NOMO-1 treated with DMSO at 0.1 percent for 48 hours (cell line): Measurements from ENCODE around the gene METAP1D.

Source experiments
- DNase-seq: peaks from one replicate; lab custom pipeline; 2025; ENCODE audit not compliant: unreplicated experiment; lab: John Stamatoyannopoulos, UW

METAP1D gene

DNA sequence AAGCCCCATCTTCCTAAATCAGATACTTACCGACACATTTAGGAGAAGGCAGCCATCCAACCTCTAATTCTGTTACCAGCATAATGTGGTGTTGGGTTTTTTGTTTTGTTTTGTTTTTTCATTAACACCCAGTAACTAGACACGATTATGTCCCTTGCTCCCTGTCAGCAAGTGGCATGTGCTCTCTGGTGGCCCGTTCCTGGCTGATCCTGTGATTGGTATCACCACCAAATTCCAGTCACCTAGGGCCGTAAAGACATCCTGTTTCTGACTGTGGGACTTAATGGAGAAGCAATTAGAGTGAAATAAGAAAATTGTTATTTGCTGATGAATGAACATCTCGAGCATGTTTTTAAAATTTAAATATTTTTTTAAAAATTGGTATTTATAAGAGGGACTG lies 79.7 kb downstream of the METAP1D start:
- no peak for DNase-seq

DNA sequence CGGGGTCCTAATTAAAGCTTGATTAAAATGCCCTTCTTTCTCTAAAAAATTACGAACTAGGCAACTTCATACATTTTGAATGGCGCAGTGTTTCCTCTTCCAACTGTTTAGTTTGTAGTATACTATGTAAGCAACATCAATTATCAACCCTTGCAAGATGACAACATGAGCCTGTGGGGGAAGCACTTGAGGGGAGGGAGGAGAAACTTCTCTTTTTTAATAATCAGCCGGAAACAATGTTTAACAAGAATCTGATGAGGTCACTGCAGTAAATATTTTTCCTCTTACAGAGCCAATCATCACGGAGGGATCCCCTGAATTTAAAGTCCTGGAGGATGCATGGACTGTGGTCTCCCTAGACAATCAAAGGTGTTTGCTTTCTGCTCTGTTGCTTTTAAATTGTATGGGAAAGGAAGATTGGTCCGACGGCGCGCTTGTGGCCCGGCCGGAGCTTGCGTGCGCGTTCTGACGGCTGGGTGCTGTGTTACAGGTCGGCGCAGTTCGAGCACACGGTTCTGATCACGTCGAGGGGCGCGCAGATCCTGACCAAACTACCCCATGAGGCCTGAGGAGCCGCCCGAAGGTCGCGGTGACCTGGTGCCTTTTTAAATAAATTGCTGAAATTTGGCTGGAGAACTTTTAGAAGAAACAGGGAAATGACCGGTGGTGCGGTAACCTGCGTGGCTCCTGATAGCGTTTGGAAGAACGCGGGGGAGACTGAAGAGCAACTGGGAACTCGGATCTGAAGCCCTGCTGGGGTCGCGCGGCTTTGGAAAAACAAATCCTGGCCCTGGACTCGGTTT lies 80.3 kb downstream of the METAP1D start:
- DNase-seq: peak; percentile 84

DNA sequence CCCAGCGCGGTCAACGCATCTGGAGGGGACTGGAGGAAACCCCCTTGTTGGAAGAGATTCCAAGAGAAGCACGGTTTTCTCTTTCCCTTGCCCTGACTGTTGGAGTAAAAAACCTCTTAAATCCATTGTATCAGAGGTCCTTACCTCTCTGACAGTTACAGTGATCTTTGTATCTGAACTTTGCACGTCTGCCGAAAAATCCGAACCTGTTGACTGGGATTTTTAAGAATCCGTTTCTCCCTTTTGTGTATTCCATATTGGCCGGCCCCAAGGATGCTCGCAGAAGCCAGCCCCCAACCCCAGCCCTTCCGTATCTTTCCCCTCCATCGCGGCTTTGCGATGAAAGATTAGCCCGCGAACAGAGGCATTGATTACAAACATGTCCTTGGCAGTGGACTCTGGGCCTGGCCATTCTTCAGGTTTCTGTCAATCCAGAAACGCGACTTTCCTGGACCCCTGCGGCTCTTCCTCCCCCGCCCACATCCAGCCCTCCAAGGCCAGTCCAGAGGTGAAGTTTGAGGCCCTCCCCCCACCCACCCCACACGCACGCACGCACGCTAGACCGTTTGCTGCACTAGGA lies 81.0 kb downstream of the METAP1D start:
- no peak for DNase-seq

DNA sequence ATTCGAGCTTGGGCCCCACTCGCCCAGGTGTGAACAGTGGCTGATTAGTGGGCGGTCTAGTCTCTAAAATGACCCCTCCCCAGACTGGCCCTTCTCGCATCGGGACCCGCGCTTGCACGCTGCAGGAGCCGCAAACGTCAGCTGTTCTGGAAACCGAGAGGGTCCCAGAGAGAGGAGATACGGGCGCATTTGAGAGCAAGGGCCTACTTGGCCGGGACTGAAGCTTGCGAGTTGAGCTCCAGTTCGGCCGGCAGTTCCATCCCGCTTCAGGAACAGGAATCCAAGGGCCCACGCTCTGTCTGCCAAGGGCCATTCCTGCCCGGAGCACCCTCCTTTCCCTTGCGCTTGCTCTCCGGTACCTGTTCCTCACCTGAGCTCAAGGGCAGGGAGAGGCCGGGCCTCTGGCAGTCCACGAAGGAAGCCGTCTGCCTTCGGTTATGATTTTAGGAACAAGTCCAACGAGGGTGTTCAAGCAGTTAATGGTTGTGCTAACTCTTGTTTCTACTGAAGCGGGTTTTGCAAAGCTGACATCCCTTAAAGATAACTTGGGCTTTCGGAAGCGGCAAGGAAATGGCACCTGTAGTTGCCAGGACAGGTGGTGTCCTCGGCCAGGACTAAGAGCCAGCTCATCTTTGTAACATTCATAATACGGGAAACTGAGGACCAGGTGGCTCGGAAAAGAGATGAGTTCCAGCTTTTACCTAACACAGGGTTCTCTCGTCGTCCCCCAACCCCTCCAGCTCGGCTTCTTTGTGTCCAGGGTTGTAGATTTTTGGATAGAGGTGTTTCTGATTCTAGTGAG lies 81.7 kb downstream of the METAP1D start:
- DNase-seq: no peak

DNA sequence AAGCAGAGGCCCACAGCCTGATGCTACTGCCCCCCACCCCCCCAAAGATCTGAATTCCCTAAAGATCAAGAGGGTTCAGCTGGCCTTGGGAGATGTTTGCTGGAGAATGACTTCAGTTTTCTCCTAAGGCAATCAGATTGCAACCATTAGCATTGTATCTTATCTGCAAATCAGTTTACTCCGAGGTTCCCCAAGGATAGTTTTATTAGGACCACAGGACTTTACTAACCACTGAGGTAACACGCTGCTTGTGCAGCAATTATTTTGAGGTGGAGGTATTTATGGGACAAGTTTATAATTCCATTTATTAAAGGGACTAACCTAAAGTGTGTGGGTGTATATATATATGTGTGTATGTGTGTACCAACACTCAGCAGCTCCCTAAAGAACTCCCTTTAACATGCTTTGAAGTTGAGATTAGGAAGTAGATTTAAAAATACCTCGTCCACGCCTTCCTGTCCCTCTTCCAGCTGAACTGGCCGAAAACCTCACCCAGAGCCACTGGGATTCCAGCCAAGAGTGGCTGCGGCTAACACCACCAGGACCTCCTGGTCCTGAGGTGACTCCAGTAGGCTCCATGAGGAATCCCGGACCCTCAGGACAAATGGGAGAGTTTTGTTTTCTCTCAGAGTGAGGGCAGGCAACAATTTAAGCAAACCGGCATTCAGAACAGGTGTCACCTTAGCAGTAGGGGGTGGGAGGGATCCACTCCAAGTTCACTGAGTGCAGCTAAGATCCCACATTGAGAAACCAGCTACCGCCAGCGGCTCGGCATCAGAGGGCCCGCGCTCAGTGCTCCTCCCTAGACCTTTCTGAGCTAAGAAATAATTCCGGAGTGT lies 82.6 kb downstream of the METAP1D start:
- DNase-seq: no peak

DNA sequence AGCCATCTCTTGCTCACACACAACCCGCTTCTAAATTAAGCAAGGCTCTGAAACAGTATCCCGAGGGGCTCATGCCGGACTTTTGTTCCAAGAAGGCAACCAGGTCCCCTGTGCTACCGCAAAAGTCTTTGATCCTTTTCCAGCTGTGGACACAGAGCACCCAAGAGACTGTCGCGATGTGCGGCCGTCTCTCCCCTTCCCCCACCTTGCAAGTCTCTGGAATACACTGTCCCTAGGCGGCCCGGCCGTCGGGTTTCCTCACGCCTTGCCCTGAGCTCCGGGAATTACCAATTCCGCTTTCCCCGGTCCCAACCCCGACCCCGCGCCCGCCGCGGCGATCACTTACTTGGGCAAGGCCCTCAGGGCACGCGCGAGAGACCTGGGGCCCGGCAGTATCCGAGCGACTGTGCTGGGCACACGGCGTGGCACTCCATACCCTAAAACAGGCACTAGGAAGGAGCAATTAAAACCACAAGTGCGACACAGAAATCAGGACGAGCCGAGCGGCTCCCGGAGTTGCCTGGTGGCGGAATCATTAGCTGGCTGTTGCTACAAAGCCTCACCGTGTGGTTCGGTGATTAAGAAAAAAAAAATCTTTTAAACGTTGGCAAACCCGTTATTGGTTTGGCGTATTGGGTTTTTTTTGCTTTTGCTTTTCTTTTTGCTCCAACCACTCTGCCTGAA lies 83.3 kb downstream of the METAP1D start:
- no peak for DNase-seq

DNA sequence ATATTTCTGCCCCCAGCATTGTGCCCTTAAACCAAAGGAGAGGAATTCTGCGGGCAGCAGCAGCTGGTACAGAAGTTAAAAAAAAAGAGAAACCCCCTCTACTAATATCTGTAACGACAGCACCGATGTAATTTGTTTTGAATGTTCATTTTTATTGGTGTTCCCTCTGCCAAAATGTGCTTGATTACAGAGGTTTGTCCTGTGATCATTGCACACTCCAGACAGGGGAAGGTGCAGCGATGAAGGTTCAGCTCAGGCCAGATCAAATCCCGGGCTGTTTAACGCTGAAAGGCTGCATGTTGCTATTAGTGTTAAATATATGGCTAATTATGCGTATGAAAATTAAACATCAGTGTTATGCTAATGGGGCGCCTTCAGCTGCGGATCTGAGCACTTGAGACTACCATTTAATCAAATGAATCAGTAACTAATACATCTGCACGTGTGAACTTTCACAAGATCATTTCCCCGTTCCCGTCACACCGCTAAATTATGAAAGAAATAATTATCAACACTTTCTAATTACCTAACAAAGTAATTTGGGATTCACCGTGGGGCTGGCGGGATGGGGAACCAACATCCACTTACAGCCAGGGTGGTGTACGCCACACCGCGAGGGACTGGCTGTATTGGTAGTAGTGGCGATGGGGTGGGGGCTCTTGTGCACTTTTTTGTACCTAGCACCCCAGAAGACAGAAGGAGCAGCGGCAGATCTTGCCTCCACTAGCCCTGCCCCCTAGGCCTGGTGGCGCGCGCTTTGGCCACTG lies 84.1 kb downstream of the METAP1D start:
- no peak for DNase-seq

DNA sequence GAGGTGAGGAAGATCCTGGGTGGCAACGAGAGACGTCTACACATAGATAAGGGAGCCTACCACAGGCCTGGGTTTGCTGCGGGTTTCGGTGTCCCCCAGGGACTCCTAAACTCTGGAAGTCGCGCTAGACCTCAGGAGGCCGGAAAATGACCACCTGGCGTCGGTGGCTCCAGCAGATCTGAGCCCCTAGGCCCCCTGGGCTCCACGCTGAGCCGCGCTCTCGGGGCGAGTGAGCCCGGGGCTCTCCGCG lies 84.6 kb downstream of the METAP1D start:
- no peak for DNase-seq

DNA sequence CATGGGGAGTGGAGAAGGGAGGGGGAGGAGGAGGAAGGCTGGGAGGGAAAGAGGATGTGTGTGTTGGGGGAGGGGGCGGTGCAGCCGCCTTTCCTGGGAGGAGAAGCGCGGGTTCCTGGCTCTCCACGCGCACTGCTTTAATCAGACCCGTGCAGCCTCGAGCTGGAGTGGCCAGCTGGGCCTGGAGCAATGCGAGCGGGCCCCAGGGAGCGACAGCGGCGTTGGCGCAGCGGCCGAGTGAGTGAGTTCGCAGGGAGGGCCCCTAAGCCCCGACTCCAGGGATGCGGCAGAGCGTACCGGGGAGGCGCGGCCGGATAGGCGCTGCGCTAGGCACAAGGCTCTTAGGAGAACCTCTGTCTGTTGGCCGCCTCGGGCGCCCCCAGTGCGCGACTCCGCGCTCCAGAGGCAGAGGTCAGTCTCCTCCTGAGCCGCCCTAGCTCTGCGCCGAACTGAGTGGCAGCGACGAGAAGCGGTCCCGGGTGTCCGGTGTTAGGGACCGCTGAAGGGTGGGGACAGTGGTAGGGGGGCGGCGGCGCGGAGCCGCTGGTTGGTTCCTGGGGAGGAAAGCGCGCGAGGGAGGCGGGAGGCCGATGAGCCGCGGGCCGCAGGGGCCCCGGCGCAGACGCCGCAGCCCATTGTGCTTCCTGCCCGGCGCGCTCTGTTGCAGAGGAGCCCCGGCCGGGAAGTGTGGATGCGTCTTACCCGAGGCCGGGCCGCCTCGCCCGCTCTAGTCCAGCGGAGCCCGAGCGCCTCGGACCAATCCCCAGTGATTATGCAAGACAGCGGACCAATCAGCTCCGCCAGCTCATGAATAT lies 85.1 kb downstream of the METAP1D start:
- DNase-seq: peak; percentile 84

DNA sequence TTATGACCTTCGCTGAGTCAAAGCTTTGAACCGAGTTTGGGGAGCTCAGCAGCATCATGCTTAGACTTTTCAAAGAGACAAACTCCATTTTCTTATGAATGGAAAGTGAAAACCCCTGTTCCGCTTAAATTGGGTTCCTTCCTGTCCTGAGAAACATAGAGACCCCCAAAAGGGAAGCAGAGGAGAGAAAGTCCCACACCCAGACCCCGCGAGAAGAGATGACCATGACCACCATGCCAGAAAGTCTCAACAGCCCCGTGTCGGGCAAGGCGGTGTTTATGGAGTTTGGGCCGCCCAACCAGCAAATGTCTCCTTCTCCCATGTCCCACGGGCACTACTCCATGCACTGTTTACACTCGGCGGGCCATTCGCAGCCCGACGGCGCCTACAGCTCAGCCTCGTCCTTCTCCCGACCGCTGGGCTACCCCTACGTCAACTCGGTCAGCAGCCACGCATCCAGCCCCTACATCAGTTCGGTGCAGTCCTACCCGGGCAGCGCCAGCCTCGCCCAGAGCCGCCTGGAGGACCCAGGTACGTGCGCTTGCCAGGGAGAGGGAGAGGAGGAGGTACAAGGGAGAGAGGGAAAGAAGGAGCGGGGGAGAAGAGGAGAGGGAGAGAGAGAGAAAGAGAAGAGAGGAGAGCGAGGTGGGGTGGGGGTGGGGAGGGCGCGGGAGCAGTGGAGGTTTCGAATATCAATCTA lies 85.9 kb downstream of the METAP1D start, which contains the start of gene DLX1:
TSS of gene DLX1 (plus strand) at position 48 of the 700 bp plus-strand sequence. CDS start at position 219, 171 bp downstream.
- DNase-seq: no peak

DNA sequence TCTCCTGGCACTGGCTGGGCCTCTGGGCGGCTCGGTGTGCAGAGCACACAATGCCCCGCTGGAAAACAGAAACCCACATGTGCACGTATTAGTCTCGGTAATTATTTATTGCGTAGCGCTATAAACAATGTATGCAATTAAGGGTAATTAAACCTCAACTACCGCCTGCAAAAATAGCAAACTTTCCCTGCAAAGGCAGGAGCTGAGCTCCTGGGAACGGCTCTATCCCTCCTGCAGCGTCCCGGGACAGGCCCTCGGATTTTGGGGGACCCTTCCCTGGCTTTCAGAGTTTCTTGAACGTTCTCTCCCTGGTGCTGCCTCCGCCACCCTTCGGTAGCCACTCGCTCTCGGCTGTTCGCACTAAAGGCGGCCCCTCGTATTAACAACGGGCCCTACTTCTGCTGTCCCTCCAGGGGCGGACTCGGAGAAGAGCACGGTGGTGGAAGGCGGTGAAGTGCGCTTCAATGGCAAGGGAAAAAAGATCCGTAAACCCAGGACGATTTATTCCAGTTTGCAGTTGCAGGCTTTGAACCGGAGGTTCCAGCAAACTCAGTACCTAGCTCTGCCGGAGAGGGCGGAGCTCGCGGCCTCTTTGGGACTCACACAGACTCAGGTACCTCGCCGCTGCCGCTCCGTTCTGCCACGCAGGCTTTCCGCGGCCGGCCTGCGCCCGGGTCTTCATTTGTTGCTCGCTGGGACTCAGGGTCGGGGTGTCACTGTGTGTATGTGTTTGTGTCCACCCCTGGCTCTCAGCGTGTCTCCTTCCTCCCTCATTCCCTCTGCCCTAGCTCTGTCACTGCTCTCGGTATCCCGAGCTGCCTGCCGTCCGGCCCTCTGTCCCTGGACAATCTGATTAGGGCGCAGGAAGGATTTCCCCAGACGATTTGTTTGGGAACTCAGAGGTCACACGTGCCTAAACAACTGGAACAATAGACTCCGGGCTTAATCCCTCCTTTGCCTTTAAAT lies 86.8 kb downstream of the METAP1D start:
- DNase-seq: peak; percentile 36

DNA sequence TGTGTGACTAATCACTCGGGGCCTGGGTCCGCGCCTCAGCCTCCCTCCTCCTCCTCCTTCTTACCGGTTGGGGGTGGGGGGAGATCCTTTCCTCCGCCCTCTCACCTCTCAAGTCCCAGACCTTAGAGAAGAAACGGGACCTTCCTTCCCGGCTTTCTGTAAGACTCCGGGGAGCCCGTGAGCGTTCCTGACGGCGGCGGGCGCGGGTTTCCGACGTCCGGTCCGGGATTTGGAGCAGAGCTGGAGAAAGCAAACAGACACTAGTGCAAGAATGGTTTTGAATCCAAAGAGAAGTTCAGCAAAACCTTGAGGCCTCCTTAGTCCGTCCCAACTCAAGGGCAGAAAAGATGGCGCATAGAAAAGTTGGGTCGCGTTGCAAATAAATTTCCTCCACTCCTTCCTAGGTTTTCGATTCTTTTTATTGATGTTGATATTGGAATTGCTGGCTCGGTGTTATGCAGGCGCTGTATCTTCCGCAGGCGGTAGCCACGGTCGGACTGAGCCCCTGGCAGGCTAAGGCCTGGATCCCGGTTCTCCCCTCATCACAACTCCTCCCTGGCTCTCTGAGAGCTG lies 87.5 kb downstream of the METAP1D start:
- no peak for DNase-seq

DNA sequence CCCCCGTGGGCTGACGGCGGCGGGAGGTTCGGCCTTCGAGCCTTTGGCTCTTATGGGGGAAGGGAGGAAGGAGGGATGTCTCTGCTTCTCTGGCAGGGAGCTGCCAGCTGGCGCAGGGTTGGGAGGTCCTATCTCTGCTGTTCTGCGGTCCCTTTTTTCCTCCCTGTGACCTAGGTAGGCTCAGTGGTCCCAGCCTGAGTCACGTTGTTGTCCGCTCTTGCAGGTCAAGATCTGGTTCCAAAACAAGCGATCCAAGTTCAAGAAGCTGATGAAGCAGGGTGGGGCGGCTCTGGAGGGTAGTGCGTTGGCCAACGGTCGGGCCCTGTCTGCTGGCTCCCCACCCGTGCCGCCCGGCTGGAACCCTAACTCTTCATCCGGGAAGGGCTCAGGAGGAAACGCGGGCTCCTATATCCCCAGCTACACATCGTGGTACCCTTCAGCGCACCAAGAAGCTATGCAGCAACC lies 88.1 kb downstream of the METAP1D start:
- DNase-seq: no peak

DNA sequence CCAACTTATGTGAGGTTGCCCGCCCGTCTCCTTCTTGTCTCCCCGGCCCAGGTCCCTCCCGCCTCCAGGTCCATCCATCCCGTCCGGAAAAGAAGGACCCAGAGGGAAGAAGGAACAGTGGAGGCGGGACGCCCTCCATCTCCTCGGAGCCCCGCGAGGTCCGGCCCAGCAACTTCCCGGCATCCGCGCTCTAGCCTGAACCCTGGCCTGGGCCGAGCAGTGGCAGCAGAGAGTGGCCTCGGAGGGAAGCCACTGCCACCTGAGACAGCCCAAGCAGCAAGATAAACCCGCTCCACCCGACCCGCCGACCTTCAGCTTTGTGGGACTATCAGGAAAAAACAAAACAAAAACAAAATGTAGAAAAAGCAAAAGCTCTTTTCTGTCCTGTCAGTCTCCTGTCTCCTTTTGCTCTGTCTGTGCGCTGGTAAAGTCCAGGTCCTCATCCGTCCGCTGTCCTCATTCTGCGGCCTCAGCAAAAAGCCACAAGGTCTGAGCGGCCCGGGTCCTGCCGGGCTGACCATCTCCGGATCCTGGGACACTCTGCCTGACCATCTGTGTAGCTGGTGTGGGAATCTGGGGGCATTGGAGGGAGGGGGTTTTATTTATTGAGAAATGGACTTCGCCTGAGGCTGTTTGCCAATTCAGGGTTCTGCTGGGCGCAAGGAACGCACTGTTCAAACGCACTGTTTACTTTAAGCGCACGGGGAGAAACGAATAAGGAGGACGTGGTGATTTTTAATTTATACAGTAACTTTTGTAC lies 88.7 kb downstream of the METAP1D start:
- no peak for DNase-seq

DNA sequence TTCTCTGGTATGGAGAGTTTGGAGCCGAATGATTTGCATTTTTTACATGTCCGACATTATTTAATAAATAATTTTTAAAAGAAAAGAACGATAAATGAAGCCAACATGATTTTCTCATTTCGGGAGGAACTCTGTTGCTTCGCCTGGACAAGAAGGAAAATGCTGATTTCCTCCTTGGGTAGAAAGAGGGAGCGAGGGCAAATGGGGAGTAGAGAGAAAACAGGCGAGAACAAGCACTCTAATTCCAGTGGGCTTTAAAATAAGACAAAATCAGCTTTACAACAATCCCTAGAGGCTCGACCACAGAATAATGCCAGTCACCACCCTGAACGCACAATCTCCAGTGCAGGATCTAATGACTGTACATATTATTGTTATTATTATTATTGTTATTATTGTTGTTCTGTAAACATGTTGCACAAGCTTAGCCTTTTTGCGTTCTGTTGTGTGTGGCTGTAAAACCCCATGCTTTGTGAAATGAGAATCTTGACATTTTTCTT lies 89.3 kb downstream of the METAP1D start:
- no peak for DNase-seq

DNA sequence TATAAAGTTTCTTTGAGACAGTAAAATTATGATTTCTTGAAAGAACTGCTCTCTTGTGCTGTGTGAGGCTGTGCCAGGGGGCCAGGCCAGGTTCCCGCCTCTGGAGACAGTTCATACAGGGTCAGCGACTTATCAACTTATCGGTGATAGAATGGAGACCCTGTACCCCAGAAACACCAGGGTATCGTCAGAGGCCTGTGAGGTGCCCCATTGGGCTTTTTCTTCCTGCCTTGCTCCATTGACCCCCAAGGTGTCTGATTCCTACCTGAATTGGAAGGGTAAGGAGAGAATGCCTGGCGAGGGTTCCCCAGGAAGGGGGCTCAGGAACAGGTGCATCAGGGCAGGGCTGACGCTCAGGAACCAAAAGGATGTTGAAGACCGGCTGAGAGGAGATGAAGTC lies 89.9 kb downstream of the METAP1D start:
- DNase-seq: no peak
